B cell (primary cell): Measurements from ENCODE around the gene DUSP1.

Experiments
- CTCF ChIP-seq: fragments of 200-600 bp; IDR thresholded peaks from one replicate; pipeline ENCODE4 v1.8.0; 2022; ENCODE audit warnings: antibody characterized with exemption, mild to moderate bottlenecking
- EZH2 ChIP-seq: IDR thresholded peaks from 2 replicates; pipeline ENCODE4 v1.6.1; 2012; ENCODE audit warnings: borderline replicate concordance, low read depth, mild to moderate bottlenecking, moderate library complexity, low read length; ENCODE audit not compliant: insufficient read depth, poor library complexity, severe bottlenecking

GRCh38 chr5:172817664-172818063, 46.7 kb upstream of the DUSP1 start:
- TF ChIP-seq CTCF (no peak), EZH2 (no peak)
